ENCODE measurements around the gene MOGAT3. TPM values are rescaled to one million over a fixed set of nuclear protein-coding genes. Genes with fewer than 3 reads are reported as not detected.

MOGAT3 gene
- total and polyA plus RNA-seq, 2 experiments from 2014 or later: 0.44 TPM; not detected in 1

DNA sequence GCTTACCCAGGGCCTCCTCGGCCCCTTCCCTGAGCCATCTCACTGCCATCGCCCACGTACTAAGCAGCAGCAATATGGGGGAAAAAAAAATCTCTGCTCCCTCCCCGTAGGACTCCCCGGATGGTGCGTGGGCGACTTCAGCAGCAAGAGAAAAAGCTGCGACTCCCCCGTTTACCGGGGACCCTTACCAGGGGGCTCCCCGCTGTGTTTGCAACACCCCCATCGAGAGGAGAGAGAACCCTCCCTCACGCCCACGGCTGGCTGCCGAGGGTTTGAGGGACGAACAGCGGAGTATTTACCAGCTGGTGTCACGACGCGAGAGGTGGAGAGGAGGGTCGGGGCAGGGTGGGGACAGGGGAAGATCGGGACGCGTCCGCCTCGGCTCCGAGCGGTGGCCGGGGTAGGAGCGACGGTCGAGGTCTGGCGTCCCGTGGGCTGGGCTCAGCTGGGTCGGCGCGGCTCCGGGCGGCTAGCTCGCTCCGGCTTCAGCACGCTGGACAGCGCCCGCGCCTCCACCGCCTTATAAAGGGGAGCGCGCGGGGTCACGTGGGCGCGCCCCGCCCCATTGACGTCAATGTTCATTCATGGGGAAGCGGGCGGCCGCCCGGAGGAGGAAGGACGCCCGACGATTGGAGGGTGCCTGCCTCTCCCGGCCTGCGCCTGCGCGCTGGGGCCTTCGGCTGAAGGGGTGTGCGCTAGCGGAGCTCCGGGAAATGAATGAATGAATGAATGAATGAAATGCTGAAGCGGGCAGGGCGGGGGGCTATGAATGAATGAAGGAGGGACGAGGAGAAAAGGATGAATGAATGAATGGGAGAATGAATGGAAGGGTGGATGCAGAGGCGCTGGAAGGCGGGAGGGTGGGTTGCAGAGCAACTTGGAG is 35.5 kb downstream of the MOGAT3 start, which contains the start of gene VGF:
Gene VGF, minus strand, starts transcription at position 495 of the 883 bp plus-strand sequence. CDS start 726 bp downstream, outside the sequence.
- Histone ChIP-seq H4K20me1 (replicated peaks; ENCODE audit: insufficient read depth) (peaks cover 6% of the 10 kb centered on the region; the same call in 1 of the 2 replicates), H3K4me1 (ENCODE audit: insufficient read depth) (peaks cover 66% of the 10 kb centered on the region), H3K36me3 (ENCODE audit: insufficient read depth) (no peaks in the 10 kb centered on the region), H2AFZ (no peak within 1 kb of the TSS; the same call in 1 of the 2 replicates), H3K27ac (ENCODE audit: low read depth) (no peak within 1 kb of the TSS), H3K4me3 (peak within 1 kb of the TSS; percentile 76), H3K27me3 (ENCODE audit: insufficient read depth) (peaks cover 84% of the 10 kb centered on the region), H3K79me2 (replicated peaks; ENCODE audit: insufficient read depth) (no peaks in the 10 kb centered on the region), H3K4me2 (peak within 1 kb of the TSS; percentile 98), H3F3A (replicated peaks; ENCODE audit: low read depth) (peaks cover 24% of the 10 kb centered on the region), H3K9me2 (ENCODE audit: insufficient read depth) (no peaks in the 10 kb centered on the region)
- ATAC-seq (peak; percentile 22), DNase-seq (ENCODE audit: low spot score) (peak; percentile 97)
- H3K4me1 Mint-ChIP-seq: peaks cover 58% of the 10 kb centered on the region
- H3K27me3 Mint-ChIP-seq (ENCODE audit: insufficient read depth, low read depth, poor library complexity): peaks cover 71% of the 10 kb centered on the region
- peak within 1 kb of the TSS; percentile 78 for H3K4me3 Mint-ChIP-seq
- H3K27ac Mint-ChIP-seq: no peak within 1 kb of the TSS
- H3K36me3 Mint-ChIP-seq (ENCODE audit: low read depth): no peaks in the 10 kb centered on the region; the same call in 2 of the 3 replicates
- no peaks in the 10 kb centered on the region; the same call in 1 of the 3 replicates for H3K9me3 Mint-ChIP-seq
- peak; percentile 53; the same call in 1 of the 2 replicates for TF ChIP-seq POLR2AphosphoS5 (IDR thresholded peaks at IDR 0.05; ENCODE audit: low read depth)
- TF ChIP-seq CREB1 (CRISPR knock-in tag; IDR thresholded peaks at IDR 0.05; ENCODE audit: low read depth): peak; percentile 92
- TF ChIP-seq, protein P1, sequence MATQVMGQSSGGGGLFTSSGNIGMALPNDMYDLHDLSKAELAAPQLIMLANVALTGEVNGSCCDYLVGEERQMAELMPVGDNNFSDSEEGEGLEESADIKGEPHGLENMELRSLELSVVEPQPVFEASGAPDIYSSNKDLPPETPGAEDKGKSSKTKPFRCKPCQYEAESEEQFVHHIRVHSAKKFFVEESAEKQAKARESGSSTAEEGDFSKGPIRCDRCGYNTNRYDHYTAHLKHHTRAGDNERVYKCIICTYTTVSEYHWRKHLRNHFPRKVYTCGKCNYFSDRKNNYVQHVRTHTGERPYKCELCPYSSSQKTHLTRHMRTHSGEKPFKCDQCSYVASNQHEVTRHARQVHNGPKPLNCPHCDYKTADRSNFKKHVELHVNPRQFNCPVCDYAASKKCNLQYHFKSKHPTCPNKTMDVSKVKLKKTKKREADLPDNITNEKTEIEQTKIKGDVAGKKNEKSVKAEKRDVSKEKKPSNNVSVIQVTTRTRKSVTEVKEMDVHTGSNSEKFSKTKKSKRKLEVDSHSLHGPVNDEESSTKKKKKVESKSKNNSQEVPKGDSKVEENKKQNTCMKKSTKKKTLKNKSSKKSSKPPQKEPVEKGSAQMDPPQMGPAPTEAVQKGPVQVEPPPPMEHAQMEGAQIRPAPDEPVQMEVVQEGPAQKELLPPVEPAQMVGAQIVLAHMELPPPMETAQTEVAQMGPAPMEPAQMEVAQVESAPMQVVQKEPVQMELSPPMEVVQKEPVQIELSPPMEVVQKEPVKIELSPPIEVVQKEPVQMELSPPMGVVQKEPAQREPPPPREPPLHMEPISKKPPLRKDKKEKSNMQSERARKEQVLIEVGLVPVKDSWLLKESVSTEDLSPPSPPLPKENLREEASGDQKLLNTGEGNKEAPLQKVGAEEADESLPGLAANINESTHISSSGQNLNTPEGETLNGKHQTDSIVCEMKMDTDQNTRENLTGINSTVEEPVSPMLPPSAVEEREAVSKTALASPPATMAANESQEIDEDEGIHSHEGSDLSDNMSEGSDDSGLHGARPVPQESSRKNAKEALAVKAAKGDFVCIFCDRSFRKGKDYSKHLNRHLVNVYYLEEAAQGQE (IDR thresholded peaks at IDR 0.05; ENCODE audit: unreplicated experiment): peak; percentile 99
- no peak for TF ChIP-seq ZNF114 (CRISPR knock-in tag; IDR thresholded peaks at IDR 0.05)

DNA sequence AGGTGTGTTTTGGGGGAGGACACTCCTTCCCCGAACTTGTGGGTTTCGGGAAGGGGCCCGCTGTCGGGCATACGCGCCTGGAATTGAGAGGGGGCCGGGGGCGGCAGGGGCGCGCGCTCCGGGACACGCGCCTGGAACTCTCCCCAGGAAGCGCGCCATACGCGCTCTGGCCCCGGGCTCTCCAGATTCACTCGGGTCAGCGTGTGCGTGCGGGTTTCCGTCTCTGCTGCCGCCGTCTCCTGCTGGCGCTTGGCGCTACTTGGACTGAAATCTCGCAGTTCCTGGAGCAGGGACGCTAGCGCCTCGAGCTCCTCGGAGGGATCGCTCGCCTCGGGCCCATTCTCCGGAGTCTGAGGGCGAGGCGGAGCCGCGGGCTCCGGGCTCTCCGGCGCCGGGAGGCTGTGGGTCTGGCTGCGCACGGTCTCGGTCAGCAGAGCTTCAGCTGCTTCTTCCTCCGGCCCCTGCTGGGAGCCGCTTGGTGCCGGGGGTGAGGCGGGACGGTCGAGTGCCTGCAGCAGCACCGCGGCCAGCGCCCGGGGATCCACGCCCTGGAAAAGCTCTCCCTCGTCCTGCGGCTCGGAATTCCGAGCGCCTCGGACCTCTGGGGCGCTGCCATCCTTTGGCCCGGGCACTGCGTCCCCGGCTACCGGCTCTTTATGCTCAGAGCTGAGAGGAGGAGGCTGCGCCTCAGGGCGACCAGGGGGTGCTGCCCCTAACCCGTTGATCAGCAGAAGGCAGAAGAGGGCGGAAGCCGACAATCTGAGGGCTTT is 36.6 kb downstream of the MOGAT3 start:
- peaks cover 24% of the 10 kb centered on the region for H3F3A ChIP-seq (replicated peaks; ENCODE audit: low read depth)
- H2AFZ ChIP-seq: no peak overlapping the region
- peaks cover 64% of the 10 kb centered on the region for H3K4me1 ChIP-seq (ENCODE audit: insufficient read depth)
- peaks cover 66% of the 10 kb centered on the region for H3K27me3 Mint-ChIP-seq (ENCODE audit: insufficient read depth, low read depth, poor library complexity)
- peaks cover 6% of the 10 kb centered on the region; the same call in 1 of the 2 replicates for H4K20me1 ChIP-seq (replicated peaks; ENCODE audit: insufficient read depth)
- H3K36me3 Mint-ChIP-seq (ENCODE audit: low read depth): peaks cover 2% of the 10 kb centered on the region; the same call in 2 of the 3 replicates
- peaks cover 61% of the 10 kb centered on the region for H3K4me1 Mint-ChIP-seq
- H3K36me3 ChIP-seq (ENCODE audit: insufficient read depth): no peaks in the 10 kb centered on the region
- DNase-seq (ENCODE audit: low spot score) (peak; percentile 83), ATAC-seq (peak; percentile 19)
- no peaks in the 10 kb centered on the region for H3K9me2 ChIP-seq (ENCODE audit: insufficient read depth)
- peak overlapping the region; percentile 76 for H3K4me3 ChIP-seq
- H3K4me2 ChIP-seq: peak overlapping the region; percentile 98
- no peaks in the 10 kb centered on the region for H3K79me2 ChIP-seq (replicated peaks; ENCODE audit: insufficient read depth)
- H3K27ac ChIP-seq (ENCODE audit: low read depth): no peak overlapping the region
- no peaks in the 10 kb centered on the region; the same call in 1 of the 3 replicates for H3K9me3 Mint-ChIP-seq
- no peak overlapping the region for H3K27ac Mint-ChIP-seq
- H3K27me3 ChIP-seq (ENCODE audit: insufficient read depth): peaks cover 74% of the 10 kb centered on the region
- peak overlapping the region; percentile 78 for H3K4me3 Mint-ChIP-seq
- TF ChIP-seq CREB1 (CRISPR knock-in tag; IDR thresholded peaks at IDR 0.05; ENCODE audit: low read depth) (no peak), ZNF114 (CRISPR knock-in tag; IDR thresholded peaks at IDR 0.05) (no peak), EZH2phosphoT487 (IDR thresholded peaks at IDR 0.05; ENCODE audit: unreplicated experiment) (no peak), POLR2AphosphoS5 (IDR thresholded peaks at IDR 0.05; ENCODE audit: low read depth) (no peak), ZNF331 (CRISPR knock-in tag; IDR thresholded peaks at IDR 0.05; ENCODE audit: low read depth) (no peak), NANOG (IDR thresholded peaks at IDR 0.05; ENCODE audit: borderline replicate concordance) (no peak)
- TF ChIP-seq, protein P2, sequence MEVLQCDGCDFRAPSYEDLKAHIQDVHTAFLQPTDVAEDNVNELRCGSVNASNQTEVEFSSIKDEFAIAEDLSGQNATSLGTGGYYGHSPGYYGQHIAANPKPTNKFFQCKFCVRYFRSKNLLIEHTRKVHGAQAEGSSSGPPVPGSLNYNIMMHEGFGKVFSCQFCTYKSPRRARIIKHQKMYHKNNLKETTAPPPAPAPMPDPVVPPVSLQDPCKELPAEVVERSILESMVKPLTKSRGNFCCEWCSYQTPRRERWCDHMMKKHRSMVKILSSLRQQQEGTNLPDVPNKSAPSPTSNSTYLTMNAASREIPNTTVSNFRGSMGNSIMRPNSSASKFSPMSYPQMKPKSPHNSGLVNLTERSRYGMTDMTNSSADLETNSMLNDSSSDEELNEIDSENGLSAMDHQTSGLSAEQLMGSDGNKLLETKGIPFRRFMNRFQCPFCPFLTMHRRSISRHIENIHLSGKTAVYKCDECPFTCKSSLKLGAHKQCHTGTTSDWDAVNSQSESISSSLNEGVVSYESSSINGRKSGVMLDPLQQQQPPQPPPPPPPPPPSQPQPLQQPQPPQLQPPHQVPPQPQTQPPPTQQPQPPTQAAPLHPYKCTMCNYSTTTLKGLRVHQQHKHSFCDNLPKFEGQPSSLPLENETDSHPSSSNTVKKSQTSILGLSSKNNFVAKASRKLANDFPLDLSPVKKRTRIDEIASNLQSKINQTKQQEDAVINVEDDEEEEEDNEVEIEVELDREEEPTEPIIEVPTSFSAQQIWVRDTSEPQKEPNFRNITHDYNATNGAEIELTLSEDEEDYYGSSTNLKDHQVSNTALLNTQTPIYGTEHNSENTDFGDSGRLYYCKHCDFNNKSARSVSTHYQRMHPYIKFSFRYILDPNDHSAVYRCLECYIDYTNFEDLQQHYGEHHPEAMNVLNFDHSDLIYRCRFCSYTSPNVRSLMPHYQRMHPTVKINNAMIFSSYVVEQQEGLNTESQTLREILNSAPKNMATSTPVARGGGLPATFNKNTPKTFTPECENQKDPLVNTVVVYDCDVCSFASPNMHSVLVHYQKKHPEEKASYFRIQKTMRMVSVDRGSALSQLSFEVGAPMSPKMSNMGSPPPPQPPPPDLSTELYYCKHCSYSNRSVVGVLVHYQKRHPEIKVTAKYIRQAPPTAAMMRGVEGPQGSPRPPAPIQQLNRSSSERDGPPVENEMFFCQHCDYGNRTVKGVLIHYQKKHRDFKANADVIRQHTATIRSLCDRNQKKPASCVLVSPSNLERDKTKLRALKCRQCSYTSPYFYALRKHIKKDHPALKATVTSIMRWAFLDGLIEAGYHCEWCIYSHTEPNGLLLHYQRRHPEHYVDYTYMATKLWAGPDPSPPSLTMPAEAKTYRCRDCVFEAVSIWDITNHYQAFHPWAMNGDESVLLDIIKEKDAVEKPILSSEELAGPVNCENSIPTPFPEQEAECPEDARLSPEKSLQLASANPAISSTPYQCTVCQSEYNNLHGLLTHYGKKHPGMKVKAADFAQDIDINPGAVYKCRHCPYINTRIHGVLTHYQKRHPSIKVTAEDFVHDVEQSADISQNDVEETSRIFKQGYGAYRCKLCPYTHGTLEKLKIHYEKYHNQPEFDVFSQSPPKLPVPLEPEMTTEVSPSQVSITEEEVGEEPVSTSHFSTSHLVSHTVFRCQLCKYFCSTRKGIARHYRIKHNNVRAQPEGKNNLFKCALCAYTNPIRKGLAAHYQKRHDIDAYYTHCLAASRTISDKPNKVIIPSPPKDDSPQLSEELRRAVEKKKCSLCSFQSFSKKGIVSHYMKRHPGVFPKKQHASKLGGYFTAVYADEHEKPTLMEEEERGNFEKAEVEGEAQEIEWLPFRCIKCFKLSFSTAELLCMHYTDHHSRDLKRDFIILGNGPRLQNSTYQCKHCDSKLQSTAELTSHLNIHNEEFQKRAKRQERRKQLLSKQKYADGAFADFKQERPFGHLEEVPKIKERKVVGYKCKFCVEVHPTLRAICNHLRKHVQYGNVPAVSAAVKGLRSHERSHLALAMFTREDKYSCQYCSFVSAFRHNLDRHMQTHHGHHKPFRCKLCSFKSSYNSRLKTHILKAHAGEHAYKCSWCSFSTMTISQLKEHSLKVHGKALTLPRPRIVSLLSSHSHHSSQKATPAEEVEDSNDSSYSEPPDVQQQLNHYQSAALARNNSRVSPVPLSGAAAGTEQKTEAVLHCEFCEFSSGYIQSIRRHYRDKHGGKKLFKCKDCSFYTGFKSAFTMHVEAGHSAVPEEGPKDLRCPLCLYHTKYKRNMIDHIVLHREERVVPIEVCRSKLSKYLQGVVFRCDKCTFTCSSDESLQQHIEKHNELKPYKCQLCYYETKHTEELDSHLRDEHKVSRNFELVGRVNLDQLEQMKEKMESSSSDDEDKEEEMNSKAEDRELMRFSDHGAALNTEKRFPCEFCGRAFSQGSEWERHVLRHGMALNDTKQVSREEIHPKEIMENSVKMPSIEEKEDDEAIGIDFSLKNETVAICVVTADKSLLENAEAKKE (CRISPR knock-in tag; IDR thresholded peaks at IDR 0.05): no peak
